ENCODE measurements around the gene DMPK.

GRCh38 chr19:45774765-45775164, 7.5 kb downstream of the DMPK start:
- TF ChIP-seq CTCF (conservative IDR thresholded peaks at IDR 0.05 in 1 of 2, IDR thresholded peaks at IDR 0.05 in 1 of 2; ENCODE audit: extremely low read depth in 1 of 2, insufficient read depth in 1 of 2, low read depth in 1 of 2, low read length in 2 of 2) (peak; percentile 5 to 12), EZH2 (IDR thresholded peaks at IDR 0.05; ENCODE audit: borderline replicate concordance, low read length) (no peak)

All from mammary epithelial cell (primary cell).